HEK293 (cell line): ENCODE measurements around the gene EGR1.

Source experiments
- CTCF ChIP-seq: fragments of 450-650 bp; formaldehyde crosslinking; IDR thresholded peaks from 2 replicates; pipeline ENCODE4 v1.5.1; 2016; ENCODE audit warnings: missing biosample characterization, missing genetic modification characterization
- GLI4 ChIP-seq: fragments of 450-650 bp; formaldehyde crosslinking; IDR thresholded peaks from 2 replicates; pipeline ENCODE4 v1.5.1; 2016; ENCODE audit warnings: missing biosample characterization, missing genetic modification characterization
- GLIS2 ChIP-seq: fragments of 450-650 bp; formaldehyde crosslinking; IDR thresholded peaks from 2 replicates; pipeline ENCODE4 v1.5.1; 2016; ENCODE audit warnings: missing biosample characterization, missing genetic modification characterization
- HOXA7 ChIP-seq: sonication (generic); formaldehyde crosslinking; IDR thresholded peaks from 2 replicates; pipeline ENCODE4 v1.8.1; 2022; ENCODE audit warnings: missing genetic modification reagents, borderline replicate concordance
- INSM2 ChIP-seq: fragments of 450-650 bp; formaldehyde crosslinking; IDR thresholded peaks from 2 replicates; pipeline ENCODE4 v1.5.1; 2016; ENCODE audit warnings: missing biosample characterization, missing genetic modification characterization
- PATZ1 ChIP-seq: fragments of 450-650 bp; formaldehyde crosslinking; IDR thresholded peaks from 2 replicates; pipeline ENCODE4 v1.5.1; 2016; ENCODE audit warnings: missing biosample characterization, missing genetic modification characterization
- PRDM4 ChIP-seq: fragments of 450-650 bp; formaldehyde crosslinking; IDR thresholded peaks from 2 replicates; pipeline ENCODE4 v1.5.1; 2017; ENCODE audit warnings: missing biosample characterization, missing genetic modification characterization
- SP2 ChIP-seq: fragments of 450-650 bp; formaldehyde crosslinking; IDR thresholded peaks from 2 replicates; pipeline ENCODE4 v1.5.1; 2016; ENCODE audit warnings: missing biosample characterization, missing genetic modification characterization
- ZBTB20 ChIP-seq: fragments of 450-650 bp; formaldehyde crosslinking; IDR thresholded peaks from 2 replicates; pipeline ENCODE4 v1.5.1; 2016; ENCODE audit warnings: missing biosample characterization, missing genetic modification characterization
- ZFHX2 ChIP-seq: fragments of 450-650 bp; formaldehyde crosslinking; conservative IDR thresholded peaks from 2 replicates; pipeline ENCODE4 v1.5.1; 2016; ENCODE audit warnings: missing biosample characterization, missing genetic modification characterization
- ZFP69B ChIP-seq: fragments of 450-650 bp; formaldehyde crosslinking; IDR thresholded peaks from 2 replicates; pipeline ENCODE4 v1.5.1; 2016; ENCODE audit warnings: missing biosample characterization, missing genetic modification characterization
- ZNF112 ChIP-seq: fragments of 450-650 bp; formaldehyde crosslinking; IDR thresholded peaks from 2 replicates; pipeline ENCODE4 v1.5.0; 2017; ENCODE audit warnings: missing biosample characterization, missing genetic modification characterization
- ZNF148 ChIP-seq: fragments of 450-650 bp; formaldehyde crosslinking; IDR thresholded peaks from 2 replicates; pipeline ENCODE4 v1.5.0; 2017; ENCODE audit warnings: missing biosample characterization, missing genetic modification characterization, borderline replicate concordance
- ZNF174 ChIP-seq: fragments of 450-650 bp; formaldehyde crosslinking; IDR thresholded peaks from 2 replicates; pipeline ENCODE4 v1.5.0; 2017; ENCODE audit warnings: missing biosample characterization, mild to moderate bottlenecking, missing genetic modification characterization
- ZNF184 ChIP-seq: fragments of 450-650 bp; IDR thresholded peaks from 2 replicates; pipeline ENCODE4 v1.5.1; 2018; ENCODE audit warnings: missing biosample characterization, mild to moderate bottlenecking, missing genetic modification characterization
- ZNF202 ChIP-seq: fragments of 450-650 bp; formaldehyde crosslinking; IDR thresholded peaks from 2 replicates; pipeline ENCODE4 v1.5.1; 2016; ENCODE audit warnings: missing biosample characterization, missing genetic modification characterization, borderline replicate concordance
- ZNF223 ChIP-seq: fragments of 450-650 bp; formaldehyde crosslinking; IDR thresholded peaks from 2 replicates; pipeline ENCODE4 v1.5.1; 2016; ENCODE audit warnings: missing biosample characterization, missing genetic modification characterization
- ZNF23 ChIP-seq: fragments of 450-650 bp; formaldehyde crosslinking; IDR thresholded peaks from 2 replicates; pipeline ENCODE4 v1.5.1; 2016; ENCODE audit warnings: missing biosample characterization, missing genetic modification characterization, borderline replicate concordance
- ZNF24 ChIP-seq: fragments of 450-650 bp; formaldehyde crosslinking; IDR thresholded peaks from 2 replicates; pipeline ENCODE4 v1.5.1; 2016; ENCODE audit warnings: missing biosample characterization, missing genetic modification characterization
- ZNF266 ChIP-seq: fragments of 450-650 bp; formaldehyde crosslinking; IDR thresholded peaks from 2 replicates; pipeline ENCODE4 v1.5.1; 2016; ENCODE audit warnings: missing biosample characterization, missing genetic modification characterization, low read depth
- ZNF292 ChIP-seq: fragments of 450-650 bp; formaldehyde crosslinking; IDR thresholded peaks from 2 replicates; pipeline ENCODE4 v1.5.1; 2016; ENCODE audit warnings: low read depth, missing biosample characterization, missing genetic modification characterization, borderline replicate concordance
- ZNF324 ChIP-seq: fragments of 450-650 bp; formaldehyde crosslinking; IDR thresholded peaks from 2 replicates; pipeline ENCODE4 v1.5.1; 2016; ENCODE audit warnings: missing biosample characterization, missing genetic modification characterization
- ZNF341 ChIP-seq: fragments of 450-650 bp; formaldehyde crosslinking; IDR thresholded peaks from 2 replicates; pipeline ENCODE4; 2016; ENCODE audit warnings: low read depth, missing biosample characterization, missing genetic modification characterization
- ZNF366 ChIP-seq: fragments of 450-650 bp; formaldehyde crosslinking; conservative IDR thresholded peaks from 2 replicates; pipeline ENCODE4 v1.5.1; 2016; ENCODE audit warnings: missing biosample characterization, missing genetic modification characterization
- ZNF48 ChIP-seq: fragments of 450-650 bp; formaldehyde crosslinking; IDR thresholded peaks from 2 replicates; pipeline ENCODE4 v1.5.1; 2016; ENCODE audit warnings: missing biosample characterization, missing genetic modification characterization
- ZNF510 ChIP-seq: fragments of 450-650 bp; formaldehyde crosslinking; IDR thresholded peaks from 2 replicates; pipeline ENCODE4 v1.5.1; 2018; ENCODE audit warnings: mild to moderate bottlenecking, missing genetic modification characterization, missing biosample characterization; ENCODE audit not compliant: insufficient replicate concordance
- ZNF521 ChIP-seq: fragments of 450-650 bp; formaldehyde crosslinking; IDR thresholded peaks from 2 replicates; pipeline ENCODE4 v1.5.1; 2017; ENCODE audit warnings: missing biosample characterization, mild to moderate bottlenecking, missing genetic modification characterization
- ZNF571 ChIP-seq: fragments of 450-650 bp; formaldehyde crosslinking; IDR thresholded peaks from 2 replicates; pipeline ENCODE4 v1.5.0; 2017; ENCODE audit warnings: missing biosample characterization, missing genetic modification characterization
- ZNF610 ChIP-seq: fragments of 450-650 bp; formaldehyde crosslinking; IDR thresholded peaks from 2 replicates; pipeline ENCODE4 v1.5.1; 2016; ENCODE audit warnings: missing biosample characterization, missing genetic modification characterization, borderline replicate concordance
- ZNF660 ChIP-seq: fragments of 450-650 bp; IDR thresholded peaks from 2 replicates; pipeline ENCODE4 v1.5.1; 2018; ENCODE audit warnings: missing biosample characterization, mild to moderate bottlenecking, missing genetic modification characterization
- ZSCAN18 ChIP-seq: fragments of 450-650 bp; formaldehyde crosslinking; IDR thresholded peaks from 2 replicates; pipeline ENCODE4 v1.5.1; 2016; ENCODE audit warnings: missing biosample characterization, missing genetic modification characterization

The EGR1 gene

GRCh38 chr5:138491284-138491648 is 26.0 kb downstream of the EGR1 start (continued):
- TF ChIP-seq ZNF610 (tag by site-specific recombination) (no peak), ZNF48 (no peak), ZNF366 (tag by site-specific recombination) (no peak), ZNF521 (tag by site-specific recombination) (no peak), PRDM4 (tag by site-specific recombination) (no peak), ZSCAN18 (no peak), ZNF571 (tag by site-specific recombination) (no peak), ZNF24 (tag by site-specific recombination) (no peak), ZNF23 (no peak), ZNF174 (tag by site-specific recombination) (no peak), SP2 (tag by site-specific recombination) (no peak), ZNF660 (no peak), ZNF148 (tag by site-specific recombination) (no peak), GLI4 (tag by site-specific recombination) (no peak), GLIS2 (tag by site-specific recombination) (no peak), PATZ1 (tag by site-specific recombination) (no peak; the same call in 1 of the 2 replicates), CTCF (tag by site-specific recombination) (no peak), ZBTB20 (tag by site-specific recombination) (no peak), ZFP69B (tag by site-specific recombination) (no peak), ZNF266 (tag by site-specific recombination) (no peak), ZNF112 (tag by site-specific recombination) (no peak), HOXA7 (CRISPR knock-in tag) (no peak), ZNF292 (tag by site-specific recombination) (no peak), ZNF324 (tag by site-specific recombination) (no peak), INSM2 (no peak), ZNF341 (peak; percentile 79), ZNF223 (tag by site-specific recombination) (no peak), ZFHX2 (tag by site-specific recombination) (no peak), ZNF510 (tag by site-specific recombination) (no peak), ZNF202 (no peak), ZNF184 (tag by site-specific recombination) (no peak)
